GM19452 (cell line): ENCODE data around the gene MYL6B.

Source experiments
- ATAC-seq: cut with Tn5 transposase; IDR thresholded peaks from one replicate; pipeline ENCODE4 v1.9.1; 2021; ENCODE audit not compliant: unreplicated experiment

Gene MYL6B

GRCh38 chr12:56204275-56204674 lies 51.9 kb downstream of the MYL6B start:
- ATAC-seq, result no peak

- ATAC-seq, result no peak
Observed at GRCh38 chr12:56205445-56205844, 53.1 kb downstream of the MYL6B start.

GRCh38 chr12:56206452-56207166 lies 54.2 kb downstream of the MYL6B start:
- ATAC-seq, result no peak
